HL-60 (cell line): ENCODE data around the gene UBASH3A.

Source experiments
- POLR2AphosphoS5 ChIP-seq: IDR thresholded peaks from 2 replicates; pipeline ENCODE4 v1.6.1; 2012; ENCODE audit warnings: low read depth
- TF ChIP-seq, protein P1 (sequence below): IDR thresholded peaks from one replicate; pipeline ENCODE4 v1.5.1; 2011; ENCODE audit warnings: low read length, control low read depth, inconsistent platforms; ENCODE audit not compliant: insufficient read depth

DNA sequence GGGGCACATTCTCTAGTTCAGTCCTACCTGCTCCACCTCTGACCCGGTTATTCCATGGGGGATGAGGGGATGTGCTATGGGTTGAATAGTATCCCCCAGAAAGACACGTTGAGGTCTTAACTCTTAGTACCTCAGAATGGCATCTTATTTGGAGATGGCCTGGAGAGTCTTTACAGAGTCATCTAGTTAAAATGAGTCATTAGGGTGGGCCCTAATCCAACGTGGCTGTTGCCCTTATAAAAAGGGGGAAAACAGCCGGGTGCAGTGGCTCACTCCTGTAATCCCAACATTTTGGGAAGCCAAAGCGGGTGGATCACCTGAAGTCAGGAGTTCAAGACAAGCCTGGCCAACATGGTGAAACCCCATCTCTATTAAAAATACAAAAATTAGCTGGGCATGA is 13.5 kb upstream of the UBASH3A start:
- TF ChIP-seq, protein P1, sequence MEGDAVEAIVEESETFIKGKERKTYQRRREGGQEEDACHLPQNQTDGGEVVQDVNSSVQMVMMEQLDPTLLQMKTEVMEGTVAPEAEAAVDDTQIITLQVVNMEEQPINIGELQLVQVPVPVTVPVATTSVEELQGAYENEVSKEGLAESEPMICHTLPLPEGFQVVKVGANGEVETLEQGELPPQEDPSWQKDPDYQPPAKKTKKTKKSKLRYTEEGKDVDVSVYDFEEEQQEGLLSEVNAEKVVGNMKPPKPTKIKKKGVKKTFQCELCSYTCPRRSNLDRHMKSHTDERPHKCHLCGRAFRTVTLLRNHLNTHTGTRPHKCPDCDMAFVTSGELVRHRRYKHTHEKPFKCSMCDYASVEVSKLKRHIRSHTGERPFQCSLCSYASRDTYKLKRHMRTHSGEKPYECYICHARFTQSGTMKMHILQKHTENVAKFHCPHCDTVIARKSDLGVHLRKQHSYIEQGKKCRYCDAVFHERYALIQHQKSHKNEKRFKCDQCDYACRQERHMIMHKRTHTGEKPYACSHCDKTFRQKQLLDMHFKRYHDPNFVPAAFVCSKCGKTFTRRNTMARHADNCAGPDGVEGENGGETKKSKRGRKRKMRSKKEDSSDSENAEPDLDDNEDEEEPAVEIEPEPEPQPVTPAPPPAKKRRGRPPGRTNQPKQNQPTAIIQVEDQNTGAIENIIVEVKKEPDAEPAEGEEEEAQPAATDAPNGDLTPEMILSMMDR = no peak
- no peak for TF ChIP-seq POLR2AphosphoS5
